Measurements from ENCODE around the gene PHF13.
A peak's percentile ranks its signal among the peaks of the same experiment; 100 is the strongest.

Gene PHF13

DNA sequence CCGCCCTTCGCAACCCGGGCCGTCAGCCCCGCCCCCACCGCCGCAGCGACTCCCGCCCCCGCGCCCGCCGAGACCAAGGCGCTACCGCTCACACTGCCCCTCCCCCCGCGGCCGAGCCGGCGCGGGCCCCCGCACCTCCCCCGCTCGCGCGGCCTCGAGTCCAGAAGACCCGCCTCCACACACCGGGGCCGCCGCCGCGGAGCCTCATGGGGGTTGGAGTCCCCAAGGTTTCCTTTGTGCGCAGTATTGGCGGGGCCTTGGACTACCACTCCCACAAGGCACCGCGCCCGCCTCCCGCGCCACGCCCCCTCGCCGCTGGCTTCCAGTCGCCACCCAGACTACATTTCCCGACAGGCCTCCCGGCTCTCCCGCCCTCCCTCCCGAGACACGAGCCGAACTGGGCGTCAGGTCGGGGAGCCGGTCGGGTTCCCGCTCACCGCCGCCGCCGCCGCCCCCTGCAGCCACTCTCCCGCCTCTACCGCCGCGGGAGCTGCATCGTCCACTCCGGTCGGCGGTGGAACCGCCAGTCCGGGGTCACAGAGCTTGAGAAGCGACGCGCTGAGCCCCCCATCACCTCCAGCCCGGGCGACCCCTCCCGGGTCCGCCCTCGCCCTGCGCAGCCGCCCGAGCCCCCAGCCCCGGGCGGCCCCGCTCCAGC is at the start of gene PHF13:
TSS of gene PHF13 (plus strand) at position 371 of the 658 bp plus-strand sequence. CDS start 336 bp downstream, outside the sequence.
- peak; percentile 86 for DNase-seq (ENCODE audit: low read depth, low spot score)

DNA sequence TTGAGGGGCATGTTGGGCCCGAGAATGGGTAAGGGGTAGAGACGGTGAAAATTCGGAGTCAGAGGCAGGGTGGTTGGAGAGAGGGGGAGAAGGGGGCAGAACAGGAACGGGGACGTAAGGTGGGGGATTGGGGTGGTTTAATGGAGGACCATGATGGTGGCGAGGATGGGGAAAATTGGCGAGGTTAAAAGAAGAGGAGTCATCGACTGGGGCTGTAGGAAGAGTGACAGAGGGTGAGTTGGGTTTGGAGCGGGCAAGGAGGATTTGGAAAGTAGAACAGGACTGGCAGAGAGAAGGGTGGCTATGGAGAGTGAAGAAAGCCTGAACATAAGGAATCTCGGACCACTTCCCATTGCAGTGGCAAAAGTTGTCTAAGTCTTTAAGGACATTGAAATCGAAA is 44.5 kb upstream of the PHF13 start:
- no peak for DNase-seq (ENCODE audit: low read depth, low spot score)

DNA sequence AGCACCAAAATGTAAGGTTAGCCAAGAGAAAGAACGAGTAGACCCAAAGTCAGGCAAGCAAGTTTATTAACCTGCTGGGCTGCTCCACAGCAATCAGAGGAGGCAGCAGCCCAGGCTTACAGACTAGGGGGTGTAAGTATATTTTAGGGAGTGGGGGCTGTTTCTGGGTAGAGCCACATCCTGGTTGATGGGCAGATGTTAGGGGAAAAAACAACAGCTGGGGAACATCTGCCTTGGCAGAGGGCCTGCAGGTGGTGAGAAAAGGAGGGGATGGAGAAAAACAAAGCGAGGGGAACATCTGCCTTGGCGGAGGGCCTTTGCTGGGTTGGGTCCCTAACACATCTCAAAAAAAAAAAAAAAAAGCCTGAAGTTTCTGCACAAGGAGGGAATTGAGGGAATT is 43.4 kb upstream of the PHF13 start:
- no peak for DNase-seq (ENCODE audit: low read depth, low spot score)

DNA sequence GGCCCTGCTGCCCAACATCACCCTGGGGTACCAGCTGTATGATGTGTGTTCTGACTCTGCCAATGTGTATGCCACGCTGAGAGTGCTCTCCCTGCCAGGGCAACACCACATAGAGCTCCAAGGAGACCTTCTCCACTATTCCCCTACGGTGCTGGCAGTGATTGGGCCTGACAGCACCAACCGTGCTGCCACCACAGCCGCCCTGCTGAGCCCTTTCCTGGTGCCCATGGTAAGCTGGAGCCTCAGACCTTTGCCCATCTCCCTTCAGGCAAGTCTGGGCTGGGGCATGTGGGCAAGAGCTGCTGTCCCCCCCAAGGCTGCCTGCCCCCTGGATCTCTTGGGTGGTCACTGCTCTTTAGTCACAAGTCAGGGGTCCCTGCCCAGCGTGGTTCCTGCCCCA is 42.5 kb upstream of the PHF13 start:
- no peak for DNase-seq (ENCODE audit: low read depth, low spot score)

DNA sequence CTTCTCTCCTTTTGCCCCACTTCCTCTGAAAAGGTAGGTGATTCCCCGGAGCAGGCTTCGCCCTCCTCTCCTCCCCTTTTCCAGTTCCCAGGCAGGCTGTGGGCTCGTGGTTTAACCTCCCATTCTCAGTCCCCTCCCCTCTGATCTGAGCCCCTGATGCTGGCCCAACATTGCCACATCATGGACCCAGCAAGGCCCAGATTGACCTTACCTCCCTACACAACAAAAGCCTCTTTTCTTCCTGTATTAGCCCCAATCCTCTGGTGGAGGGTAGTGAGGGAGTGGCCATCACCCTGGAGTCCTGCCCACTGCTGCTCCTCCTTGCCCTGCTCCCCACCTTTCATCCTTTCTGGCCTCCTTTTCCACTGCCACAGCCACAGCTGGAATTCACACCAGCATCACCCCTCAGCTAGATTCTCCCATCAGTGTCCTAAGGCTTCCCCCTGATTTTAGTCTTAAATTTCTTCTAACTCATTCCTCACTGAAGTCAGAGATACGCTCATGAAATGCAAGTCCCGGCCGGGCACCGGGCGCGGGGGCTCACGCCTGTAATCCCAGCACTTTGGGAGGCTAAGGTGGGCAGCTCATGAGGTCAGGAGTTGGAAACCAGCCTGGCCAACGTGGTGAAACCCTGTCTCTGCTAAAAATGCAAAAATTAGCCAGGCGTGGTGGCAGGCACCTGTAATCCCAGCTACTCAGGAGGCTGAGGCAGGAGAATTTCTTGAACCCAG is 40.7 kb upstream of the PHF13 start:
- no peak for DNase-seq (ENCODE audit: low read depth, low spot score)

DNA sequence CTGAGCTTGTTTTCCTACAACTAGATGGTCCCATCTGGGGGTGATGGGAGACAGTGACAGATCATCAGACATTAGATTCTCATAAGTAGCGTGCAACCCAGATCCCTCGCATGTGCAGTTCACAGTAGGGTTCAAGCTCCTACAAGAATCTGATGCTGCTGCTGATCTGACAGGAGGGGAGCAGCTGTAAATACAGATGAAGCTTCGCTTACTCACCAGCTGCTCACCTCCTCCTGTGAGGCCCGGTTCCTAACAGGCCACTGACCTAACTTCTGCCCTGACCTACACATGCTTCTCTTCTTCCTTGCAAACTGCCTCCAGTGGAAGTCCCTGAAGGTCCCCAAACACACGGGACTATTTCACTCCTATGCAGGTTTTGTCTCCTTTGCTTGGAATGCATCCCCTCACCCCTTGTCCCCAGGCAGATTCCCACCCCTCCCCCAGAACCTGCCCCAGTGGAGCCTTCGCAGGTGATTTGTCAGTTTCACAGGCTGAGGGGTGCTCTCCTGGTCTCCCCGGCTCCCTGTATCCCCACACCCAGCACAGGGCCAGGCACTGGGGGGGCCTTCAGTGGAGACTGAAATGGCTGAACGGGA is 39.4 kb upstream of the PHF13 start:
- no peak for DNase-seq (ENCODE audit: low read depth, low spot score)

DNA sequence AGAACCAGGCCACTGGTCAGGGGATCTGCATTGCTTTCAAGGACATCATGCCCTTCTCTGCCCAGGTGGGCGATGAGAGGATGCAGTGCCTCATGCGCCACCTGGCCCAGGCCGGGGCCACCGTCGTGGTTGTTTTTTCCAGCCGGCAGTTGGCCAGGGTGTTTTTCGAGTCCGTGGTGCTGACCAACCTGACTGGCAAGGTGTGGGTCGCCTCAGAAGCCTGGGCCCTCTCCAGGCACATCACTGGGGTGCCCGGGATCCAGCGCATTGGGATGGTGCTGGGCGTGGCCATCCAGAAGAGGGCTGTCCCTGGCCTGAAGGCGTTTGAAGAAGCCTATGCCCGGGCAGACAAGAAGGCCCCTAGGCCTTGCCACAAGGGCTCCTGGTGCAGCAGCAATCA is 38.7 kb upstream of the PHF13 start:
- no peak for DNase-seq (ENCODE audit: low read depth, low spot score)

DNA sequence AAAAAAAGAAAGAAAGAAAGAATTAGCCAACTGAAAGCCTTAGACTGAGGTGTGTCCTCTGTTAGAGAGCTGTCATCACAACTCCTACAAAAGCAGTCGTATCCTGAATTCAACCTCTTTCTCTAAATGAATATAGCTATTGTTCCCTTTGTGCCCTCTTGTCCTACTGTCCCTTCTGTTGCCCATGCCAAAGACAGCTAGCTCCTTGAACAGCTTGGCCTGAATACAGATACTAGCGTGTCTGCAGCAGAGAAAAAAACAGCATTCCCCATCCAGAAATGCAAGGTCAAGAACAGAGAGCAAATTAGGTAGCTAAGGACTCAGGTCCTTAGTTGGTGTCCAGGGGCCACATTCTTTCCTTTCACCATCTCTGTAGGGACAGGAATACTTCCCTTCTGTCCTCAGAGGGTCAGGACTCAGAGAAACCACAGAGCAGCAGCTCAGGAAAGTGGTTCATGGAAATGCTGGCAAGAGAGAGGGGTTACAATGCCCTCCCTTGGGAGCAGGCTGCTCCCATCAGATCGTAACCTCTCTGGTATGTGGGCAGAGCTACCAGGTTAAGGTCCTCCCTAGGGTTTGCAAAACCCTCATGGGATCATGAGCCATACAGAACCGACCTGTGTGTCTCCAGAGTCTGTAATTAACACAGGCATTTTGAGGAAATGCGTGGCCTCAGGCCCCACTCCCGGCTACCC is 35.6 kb upstream of the PHF13 start:
- no peak for DNase-seq (ENCODE audit: low read depth, low spot score)

DNA sequence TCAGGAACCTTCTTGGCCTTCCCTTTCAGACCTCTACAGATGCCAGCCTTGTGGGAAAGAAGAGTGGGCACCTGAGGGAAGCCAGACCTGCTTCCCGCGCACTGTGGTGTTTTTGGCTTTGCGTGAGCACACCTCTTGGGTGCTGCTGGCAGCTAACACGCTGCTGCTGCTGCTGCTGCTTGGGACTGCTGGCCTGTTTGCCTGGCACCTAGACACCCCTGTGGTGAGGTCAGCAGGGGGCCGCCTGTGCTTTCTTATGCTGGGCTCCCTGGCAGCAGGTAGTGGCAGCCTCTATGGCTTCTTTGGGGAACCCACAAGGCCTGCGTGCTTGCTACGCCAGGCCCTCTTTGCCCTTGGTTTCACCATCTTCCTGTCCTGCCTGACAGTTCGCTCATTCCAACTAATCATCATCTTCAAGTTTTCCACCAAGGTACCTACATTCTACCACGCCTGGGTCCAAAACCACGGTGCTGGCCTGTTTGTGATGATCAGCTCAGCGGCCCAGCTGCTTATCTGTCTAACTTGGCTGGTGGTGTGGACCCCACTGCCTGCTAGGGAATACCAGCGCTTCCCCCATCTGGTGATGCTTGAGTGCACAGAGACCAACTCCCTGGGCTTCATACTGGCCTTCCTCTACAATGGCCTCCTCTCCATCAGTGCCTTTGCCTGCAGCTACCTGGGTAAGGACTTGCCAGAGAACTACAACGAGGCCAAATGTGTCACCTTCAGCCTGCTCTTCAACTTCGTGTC is 34.7 kb upstream of the PHF13 start:
- DNase-seq (ENCODE audit: low read depth, low spot score): no peak

DNA sequence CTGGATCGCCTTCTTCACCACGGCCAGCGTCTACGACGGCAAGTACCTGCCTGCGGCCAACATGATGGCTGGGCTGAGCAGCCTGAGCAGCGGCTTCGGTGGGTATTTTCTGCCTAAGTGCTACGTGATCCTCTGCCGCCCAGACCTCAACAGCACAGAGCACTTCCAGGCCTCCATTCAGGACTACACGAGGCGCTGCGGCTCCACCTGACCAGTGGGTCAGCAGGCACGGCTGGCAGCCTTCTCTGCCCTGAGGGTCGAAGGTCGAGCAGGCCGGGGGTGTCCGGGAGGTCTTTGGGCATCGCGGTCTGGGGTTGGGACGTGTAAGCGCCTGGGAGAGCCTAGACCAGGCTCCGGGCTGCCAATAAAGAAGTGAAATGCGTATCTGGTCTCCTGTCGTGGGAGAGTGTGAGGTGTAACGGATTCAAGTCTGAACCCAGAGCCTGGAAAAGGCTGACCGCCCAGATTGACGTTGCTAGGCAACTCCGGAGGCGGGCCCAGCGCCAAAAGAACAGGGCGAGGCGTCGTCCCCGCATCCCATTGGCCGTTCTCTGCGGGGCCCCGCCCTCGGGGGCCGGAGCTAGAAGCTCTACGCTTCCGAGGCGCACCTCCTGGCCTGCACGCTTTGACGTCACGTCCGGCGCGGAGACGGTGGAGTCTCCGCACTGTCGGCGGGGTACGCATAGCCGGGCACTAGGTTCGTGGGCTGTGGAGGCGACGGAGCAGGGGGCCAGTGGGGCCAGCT is 34.0 kb upstream of the PHF13 start, which contains the start of gene ZBTB48:
TSS of gene ZBTB48 (plus strand) at position 621 of the 745 bp plus-strand sequence. CDS start 616 bp downstream, outside the sequence.
- peak; percentile 82 for DNase-seq (ENCODE audit: low read depth, low spot score)

DNA sequence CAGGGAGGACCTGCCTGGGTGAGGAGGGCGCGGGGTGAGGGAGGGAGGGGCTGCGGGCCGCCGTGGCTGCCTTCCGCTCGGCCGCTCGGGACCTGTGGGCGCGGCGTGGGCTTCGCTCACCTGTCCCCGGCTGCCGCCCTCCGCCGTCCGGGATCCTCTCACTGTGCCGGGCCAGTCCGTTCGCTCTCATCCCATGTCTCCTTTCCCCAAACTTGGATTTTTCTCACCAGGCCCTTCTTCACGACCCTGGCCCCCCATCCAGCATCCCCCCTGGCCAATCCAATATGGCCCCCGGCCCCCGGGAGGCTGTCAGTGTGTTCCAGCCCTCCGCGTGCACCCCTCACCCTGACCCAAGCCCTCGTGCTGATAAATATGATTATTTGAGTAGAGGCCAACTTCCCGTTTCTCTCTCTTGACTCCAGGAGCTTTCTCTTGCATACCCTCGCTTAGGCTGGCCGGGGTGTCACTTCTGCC is 33.4 kb upstream of the PHF13 start:
- no peak for DNase-seq (ENCODE audit: low read depth, low spot score)

DNA sequence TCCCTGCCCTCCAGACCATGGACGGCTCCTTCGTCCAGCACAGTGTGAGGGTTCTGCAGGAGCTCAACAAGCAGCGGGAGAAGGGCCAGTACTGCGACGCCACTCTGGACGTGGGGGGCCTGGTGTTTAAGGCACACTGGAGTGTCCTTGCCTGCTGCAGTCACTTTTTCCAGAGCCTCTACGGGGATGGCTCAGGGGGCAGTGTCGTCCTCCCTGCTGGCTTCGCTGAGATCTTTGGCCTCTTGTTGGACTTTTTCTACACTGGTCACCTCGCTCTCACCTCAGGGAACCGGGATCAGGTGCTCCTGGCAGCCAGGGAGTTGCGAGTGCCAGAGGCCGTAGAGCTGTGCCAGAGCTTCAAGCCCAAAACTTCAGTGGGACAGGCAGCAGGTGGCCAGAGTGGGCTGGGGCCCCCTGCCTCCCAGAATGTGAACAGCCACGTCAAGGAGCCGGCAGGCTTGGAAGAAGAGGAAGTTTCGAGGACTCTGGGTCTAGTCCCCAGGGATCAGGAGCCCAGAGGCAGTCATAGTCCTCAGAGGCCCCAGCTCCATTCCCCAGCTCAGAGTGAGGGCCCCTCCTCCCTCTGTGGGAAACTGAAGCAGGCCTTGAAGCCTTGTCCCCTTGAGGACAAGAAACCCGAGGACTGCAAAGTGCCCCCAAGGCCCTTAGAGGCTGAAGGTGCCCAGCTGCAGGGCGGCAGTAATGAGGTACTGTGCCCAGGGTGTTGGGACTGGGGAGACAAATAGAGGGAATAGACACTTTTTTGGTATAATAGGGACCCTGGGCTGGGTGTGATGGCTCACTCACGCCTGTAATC is 32.7 kb upstream of the PHF13 start:
- no peak for DNase-seq (ENCODE audit: low read depth, low spot score)

DNA sequence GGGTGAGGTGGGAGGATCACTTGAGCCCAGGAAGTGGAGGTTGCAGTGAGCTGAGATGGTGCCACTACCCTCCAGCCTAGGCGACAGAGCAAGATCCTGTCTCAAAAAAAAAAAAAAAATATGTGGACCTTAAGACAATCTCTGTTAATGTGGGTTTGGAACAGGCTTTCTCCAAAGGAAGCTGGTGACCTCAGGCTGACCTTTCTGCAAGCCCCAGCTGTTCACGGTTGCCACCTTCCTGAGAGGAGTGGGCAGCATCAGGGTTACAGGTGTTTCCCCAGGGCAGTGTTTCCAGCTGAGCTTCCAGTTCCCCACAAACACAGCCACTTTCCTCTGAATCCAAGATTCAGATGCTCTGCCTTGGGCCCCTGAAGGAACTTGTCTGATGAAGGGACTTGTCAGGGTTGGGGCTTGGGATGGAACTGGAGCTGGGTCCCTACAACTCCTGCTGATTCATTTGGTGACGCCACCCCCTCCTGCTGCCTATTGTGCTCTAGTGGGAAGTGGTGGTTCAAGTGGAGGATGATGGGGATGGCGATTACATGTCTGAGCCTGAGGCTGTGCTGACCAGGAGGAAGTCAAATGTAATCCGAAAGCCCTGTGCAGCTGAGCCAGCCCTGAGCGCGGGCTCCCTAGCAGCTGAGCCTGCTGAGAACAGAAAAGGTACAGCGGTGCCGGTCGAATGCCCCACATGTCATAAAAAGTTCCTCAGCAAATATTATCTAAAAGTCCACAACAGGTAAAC is 31.8 kb upstream of the PHF13 start:
- no peak for DNase-seq (ENCODE audit: low read depth, low spot score)

DNA sequence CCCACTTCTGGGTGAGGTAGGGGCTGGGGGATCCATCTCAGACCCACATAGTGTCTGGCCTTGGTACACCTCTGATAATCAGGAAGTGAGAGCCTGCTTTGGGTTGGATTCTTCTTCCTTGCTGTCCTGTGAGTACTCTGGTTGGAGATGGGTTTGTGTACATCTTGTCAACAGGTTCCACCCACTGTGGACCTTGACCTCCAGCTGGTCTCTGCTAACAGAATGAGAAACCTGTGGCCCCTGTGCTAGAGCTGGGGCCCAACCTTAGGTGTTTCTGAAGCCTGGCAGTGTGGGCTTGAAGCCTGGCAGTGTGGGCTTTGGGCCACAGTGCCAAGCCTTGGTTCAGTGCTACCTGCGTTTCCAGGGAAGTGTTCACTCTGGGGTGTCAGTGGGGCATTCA is 31.2 kb upstream of the PHF13 start:
- no peak for DNase-seq (ENCODE audit: low read depth, low spot score)

DNA sequence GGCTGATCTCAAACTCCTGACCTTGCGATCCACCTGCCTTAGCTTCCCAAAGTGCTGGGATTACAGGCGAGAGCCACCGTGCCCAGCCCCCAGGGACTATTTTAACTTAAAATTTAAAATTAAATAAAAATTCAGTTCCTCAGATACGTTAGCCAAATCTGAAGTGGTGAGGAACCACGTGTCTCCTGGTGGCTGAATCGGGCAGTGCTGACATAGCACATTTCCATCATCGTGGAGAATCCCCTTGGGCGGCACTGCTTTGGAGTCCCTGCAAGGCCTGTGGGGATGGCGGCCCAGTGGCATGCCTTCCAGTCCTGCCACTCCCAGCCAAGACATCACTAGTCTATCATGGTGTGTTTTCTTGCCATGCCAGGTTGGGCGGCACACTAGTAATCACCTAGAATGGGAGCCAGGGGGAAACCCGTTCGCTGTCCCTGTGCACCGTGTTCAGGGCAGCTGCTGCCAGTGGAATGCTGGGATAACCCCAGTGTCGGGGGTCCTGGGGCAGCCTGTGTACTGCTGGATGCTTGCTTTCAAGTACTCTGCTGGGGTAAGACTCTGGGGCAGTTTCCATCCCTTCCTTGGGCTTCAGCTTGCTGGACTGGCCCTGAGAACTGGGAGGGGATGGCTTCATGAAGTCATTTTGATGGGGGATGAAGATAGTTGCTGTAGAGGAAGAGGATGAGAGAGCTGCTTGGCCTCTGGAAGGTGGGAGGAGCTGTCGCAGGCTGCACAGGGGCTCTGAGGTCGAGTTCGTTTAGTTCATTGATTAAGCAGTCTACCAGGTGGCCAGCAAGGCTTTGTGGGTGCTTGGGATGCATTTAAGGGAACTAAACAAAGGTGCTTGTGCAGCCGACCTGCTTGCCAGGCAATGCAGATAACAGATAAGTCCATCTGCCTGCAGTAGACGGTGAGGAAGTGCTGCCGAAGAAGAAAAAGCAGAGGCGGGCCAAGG is 29.1 kb upstream of the PHF13 start:
- no peak for DNase-seq (ENCODE audit: low read depth, low spot score)

DNA sequence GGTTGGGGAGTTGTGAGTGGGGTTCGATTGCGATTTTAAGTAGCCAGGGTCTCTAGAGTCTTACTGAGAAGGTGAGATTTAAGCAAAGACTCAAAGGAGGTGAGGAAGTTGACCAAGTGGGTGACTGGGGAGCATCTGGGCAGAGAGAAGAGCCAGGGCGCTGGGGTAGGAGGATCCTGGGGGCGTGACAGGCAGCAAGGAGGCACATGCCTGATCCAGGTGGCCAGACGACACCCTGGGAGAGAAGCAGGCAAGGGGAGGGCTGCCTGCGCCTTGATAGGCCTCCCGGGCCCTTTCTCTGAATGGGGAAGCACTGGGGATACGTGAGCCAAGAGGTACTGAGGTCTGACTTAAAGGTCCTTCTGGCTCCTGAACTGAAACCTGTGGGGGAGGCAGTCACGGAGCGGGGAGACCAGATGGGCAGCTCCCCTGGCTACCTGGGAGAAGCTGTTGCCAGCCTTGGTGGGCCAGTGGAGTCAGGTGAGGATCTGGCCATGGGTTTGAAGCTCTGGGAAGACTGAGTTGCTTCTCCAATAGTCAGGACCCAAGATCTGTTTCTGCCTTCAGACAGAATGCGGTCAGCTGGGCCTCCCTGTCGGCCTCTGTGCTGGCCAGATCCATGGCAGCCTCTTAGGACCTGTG is 28.3 kb upstream of the PHF13 start:
- DNase-seq (ENCODE audit: low read depth, low spot score): no peak

DNA sequence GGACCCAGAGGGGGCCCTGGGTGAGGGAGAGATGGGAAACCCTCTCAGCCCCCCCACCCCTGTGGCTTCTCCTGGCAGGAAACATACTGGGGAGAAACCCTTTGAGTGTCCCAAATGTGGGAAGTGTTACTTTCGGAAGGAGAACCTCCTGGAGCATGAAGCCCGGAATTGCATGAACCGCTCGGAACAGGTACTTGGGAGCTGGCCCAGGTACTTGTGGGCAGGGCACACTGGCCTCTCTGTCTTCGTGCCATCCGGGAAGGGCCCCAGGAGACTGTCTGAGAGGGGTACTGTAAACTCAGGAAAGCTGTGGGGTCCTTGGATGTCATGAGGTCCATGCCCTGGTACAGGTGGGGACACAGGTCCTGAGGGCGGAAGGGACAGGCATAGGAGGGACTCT is 27.7 kb upstream of the PHF13 start:
- DNase-seq (ENCODE audit: low read depth, low spot score): no peak

Data from iPS DF 19.7 (cell line).